Stimulated activated CD4-positive, alpha-beta T cell treated with anti-CD3 and anti-CD28 coated beads, TNF-alpha, amount 100 ng/mL, for 24 hours (primary cell): ENCODE measurements around the gene EID2B.

Experiments used
- DNase-seq, 3 experiments: peaks; one replicate each; pipeline ENCODE4 v3.0.0-alpha.2; 2020; ENCODE audit warnings: low read depth in 3 of 3

Gene EID2B

DNA sequence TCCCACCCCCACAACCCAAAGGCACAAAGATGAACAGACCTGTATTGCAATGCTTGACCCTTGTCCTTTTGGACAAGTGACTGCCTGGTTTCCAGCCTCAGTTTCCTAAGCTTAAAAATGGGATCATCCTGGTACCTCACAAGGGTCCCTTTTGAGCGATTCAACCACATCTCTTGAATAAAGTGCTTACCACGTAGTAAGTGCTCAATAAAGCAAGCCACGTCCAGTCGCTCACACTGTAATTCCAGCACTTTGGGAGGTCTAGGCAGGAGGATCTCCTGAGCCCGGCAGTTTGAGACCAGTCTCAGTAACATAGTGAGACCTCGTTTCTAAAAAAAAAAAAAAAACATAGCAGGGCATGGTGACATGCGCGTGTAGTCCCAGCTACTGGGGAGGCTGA is 32.7 kb downstream of the EID2B start:
- no peak for DNase-seq

DNA sequence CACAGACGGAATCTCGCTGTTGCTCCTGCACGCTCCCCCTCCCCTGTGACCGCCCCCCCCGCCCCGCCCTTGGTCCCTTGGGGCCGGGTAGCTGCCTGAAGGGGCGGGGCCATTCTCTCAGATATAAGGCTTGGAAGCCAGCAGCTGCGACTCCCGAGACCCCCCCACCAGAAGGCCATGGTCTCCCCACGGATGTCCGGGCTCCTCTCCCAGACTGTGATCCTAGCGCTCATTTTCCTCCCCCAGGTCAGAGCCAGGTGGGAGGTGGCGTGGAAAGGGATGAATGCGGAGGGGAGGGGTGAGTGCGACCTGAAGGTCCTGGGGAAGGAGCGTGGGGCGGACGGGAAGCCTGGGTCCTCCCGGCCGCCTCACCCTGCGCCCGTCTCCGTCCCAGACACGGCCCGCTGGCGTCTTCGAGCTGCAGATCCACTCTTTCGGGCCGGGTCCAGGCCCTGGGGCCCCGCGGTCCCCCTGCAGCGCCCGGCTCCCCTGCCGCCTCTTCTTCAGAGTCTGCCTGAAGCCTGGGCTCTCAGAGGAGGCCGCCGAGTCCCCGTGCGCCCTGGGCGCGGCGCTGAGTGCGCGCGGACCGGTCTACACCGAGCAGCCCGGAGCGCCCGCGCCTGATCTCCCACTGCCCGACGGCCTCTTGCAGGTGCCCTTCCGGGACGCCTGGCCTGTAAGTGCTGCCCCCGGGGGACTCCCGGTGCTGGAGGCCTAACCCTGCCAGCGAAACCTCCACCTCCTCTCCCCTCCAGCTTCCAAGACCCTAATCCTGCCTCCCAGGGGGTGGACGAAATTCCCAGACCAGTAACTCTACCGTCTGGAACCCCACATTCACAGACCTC is 33.6 kb downstream of the EID2B start, which contains the start of gene DLL3:
Gene DLL3 (plus strand): TSS at position 150 of the 845 bp plus-strand sequence. CDS start 28 bp downstream, at position 178.
- DNase-seq, result no peak

DNA sequence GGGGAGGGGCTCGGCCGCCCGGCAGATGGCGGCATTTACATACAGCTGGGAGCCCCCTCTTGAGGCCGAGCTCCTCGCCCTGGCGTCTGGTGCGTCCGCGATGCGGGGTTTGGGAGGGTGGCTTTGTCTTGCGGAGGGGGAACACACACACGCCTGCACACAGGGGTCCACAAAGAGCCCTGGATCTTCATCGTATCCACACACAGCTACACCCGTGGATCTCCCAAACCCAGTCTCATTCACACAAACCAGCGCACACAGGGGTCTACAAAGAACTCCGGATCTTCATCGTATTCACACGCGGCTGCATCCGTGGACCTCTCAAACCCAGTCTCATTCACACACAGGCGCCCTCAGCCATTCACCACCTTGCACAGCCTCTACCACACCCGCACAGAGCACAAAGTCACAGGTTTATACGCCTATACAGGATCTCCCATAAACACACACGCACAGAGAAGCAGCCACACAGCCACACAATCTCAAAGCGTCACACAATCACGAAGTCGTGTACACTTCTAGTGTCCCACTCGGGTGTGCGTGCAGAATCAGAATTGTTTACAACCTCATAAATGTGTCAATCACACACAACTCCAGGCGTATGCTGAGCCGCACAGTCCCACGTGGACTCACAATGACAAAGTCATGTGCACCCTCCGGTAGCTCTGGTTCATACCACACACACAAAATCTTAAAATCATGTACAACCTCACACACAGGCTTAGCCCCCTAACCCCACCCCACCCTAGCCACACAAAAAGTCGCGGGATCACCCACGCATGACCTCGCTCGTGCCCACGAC is 34.5 kb downstream of the EID2B start:
- no peak for DNase-seq

DNA sequence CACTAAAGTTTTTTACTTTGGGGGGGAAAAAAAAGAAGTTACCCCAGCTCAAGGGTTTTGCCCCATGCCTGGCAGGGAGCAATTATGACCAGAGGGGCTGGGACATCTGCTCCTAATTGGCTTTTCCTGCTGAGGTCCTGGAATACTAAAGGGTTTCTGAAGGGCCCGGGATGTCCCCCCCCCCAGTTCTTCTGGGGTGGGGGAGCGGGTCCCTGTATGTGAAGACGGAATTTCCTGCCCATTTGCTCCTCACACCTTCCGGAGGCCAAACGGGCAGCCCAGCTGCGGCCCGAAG is 35.0 kb downstream of the EID2B start:
- DNase-seq, result no peak

DNA sequence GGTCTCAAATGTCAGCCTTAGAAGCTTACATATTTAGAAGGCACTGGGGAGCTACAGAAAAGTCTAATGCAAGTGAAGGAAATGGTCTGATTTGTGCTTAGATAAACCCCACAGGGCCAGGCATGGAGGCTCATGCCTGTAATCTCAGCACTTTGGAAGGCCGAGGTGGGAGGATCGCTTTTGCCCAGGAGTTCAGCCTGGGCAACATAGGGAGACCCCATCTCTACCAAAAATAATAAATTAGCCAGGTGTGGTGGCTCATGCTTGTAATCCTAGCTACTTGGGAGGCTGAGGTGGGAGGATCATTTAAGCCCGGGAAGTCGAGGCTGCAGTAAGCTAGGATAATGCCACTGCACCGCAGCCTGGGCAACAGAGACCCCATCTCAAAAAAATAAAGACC is 36.6 kb downstream of the EID2B start:
- DNase-seq, result no peak

DNA sequence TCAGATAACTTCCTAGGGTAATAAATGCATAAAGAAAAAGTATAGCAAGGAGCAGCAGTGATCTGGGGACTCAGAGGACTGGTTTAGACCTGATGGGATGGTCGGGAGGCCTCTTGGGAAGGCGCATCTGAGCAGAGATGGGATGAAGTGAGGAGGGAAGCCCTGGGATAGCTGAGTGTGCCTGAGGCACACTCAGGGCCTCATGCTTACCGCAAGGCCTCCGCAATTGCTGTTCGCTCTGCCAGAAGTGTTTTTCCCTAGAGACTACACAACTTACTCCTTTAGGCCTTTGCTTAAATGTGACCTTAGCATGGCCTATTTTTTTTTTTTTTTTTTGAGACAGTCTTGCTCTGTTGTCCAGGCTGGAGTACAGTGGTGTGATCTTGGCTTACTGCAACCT is 38.0 kb downstream of the EID2B start:
- no peak for DNase-seq

DNA sequence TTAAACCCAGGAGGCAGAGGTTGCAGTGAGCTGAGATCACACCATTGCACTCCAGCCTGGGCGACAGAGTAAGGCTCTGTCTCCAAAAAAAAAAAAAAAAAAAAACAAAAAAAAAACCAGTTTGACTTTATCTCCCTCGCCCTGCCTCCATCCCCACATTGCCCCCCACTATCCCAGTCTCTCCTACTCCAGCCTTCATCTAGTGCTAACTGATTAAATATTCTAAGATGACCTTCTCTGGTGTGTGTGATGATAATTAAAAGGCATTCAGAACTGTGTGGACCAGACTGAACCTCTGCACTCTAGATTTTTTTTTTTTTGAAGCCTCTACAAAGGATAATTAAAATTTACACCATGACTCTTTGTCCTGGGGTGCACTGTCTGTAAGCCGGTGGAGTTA is 39.9 kb downstream of the EID2B start:
- no peak for DNase-seq

DNA sequence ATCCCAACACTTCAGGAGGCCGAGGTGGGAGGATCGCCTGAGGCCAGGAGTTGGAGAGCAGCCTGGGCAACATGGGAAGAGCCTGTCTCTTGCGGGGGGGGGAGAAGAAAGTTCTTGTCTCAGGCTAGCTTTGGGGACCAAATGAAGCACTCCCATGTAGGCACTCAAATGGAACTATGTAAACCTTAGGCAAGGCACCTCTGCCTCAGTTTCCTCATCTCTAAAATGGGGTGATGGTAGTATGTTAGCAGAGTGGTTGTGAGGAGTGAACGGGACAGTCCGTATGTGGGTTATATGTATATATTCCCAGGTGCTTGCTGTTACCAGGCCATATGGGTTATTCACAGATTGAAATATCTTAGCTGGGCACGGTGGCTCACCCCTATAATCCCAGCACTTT is 40.4 kb downstream of the EID2B start:
- no peak for DNase-seq

DNA sequence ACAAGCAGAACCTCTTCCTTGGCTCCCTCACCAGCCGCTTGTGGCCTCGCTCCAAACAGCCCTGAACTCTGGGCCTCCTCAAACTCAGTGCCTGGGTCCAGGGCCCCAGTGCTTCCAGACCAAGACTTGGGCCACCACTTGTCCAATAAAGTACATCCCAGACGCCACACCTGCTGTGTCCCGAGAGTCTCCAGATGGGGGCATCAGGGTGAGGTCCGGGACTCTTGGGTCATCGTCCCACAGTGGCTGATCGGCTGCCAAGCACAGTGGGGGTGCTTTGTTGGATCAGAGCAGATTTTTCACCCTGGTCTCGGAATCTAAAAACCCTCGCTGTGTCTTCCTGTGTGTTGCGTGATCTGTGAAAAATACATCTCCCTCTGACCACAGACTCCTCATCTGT is 42.9 kb downstream of the EID2B start:
- DNase-seq, result no peak

DNA sequence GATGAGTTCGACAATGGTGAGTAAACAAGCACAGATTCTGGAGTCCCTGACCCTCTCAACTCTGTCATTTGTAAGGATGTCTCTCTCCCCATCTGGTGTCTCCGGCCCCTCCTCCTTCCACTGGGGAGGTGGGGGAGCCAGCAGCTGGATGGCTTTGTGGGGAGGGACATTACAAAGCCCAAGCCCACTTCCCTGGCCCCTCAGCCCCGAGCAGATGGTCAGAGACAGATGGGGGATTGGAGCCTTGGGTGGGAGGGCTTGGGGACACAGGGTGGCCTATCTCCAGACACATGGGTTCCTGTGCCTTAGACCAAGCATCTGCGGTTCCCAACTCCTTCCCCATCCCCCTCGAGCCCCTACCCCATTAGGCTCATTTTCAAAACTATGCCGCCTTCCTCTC is 49.5 kb downstream of the EID2B start:
- DNase-seq, result no peak

DNA sequence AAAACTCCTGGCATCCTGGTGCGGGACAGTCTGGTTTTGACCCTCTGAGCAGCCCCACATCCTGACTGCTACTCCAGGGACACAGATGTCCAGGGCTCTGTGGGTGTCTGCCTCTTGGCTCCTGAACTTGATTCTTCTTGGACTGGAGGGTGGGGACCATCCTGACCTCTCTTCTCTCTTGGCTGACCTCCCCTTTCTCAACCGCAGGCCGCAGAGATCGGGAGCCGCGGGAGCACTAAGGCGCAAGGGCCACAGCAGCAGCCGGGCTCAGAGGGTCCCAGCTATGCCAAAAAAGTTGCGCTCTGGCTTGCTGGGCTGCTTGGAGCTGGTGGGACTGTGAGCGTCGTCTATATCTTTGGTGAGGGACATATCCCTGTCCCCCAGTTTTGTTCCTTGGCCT is 51.0 kb downstream of the EID2B start:
- DNase-seq, result no peak

DNA sequence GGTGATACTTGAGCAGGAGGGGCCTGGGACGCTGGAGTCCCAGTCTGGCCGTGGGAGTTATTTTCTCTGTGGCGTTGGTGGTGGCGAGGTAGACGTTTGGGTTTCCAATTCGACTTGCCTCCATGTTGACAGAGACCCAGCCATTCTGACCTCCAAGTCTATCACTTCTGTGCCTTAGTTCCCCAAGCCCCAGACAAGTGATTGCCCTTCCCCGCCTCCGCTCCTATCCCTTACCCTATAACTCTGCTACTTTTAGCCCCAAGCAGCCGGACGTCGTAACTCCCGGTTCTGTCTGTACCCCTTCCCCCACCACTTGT is 51.5 kb downstream of the EID2B start:
- DNase-seq, result no peak
